K562 (cell line): ENCODE data around the gene SGMS1. TPM values are rescaled to one million over a fixed set of nuclear protein-coding genes. Genes with fewer than 3 reads are reported as not detected.
A peak's percentile ranks its signal among the peaks of the same experiment; 100 is the strongest.

Experiments used
- ATF3 ChIP-seq, 2 experiments: fragments of 450-650 bp in 1 of 2; sonication (generic) in 1 of 2; formaldehyde crosslinking in 1 of 2; IDR thresholded peaks in 1 of 2; conservative IDR thresholded peaks in 1 of 2; 2 replicates each; pipeline versions ENCODE4 v1.6.1 to v1.8.1; 2016 to 2023; ENCODE audit warnings: mild to moderate bottlenecking in 2 of 2, moderate library complexity in 2 of 2, inconsistent platforms in 1 of 2, missing genetic modification reagents in 1 of 2
- ATF6 ChIP-seq: sonication (generic); formaldehyde crosslinking; IDR thresholded peaks from 2 replicates; pipeline ENCODE4 v1.4.0; 2020; ENCODE audit warnings: mild to moderate bottlenecking, missing genetic modification reagents
- CREM ChIP-seq: IDR thresholded peaks from 2 replicates; pipeline ENCODE4 v1.6.1; 2014; ENCODE audit warnings: antibody characterized with exemption, low read depth
- DNMT1 ChIP-seq: fragments of 450-650 bp; IDR thresholded peaks from 2 replicates; pipeline ENCODE4 v1.6.1; 2016; ENCODE audit warnings: antibody characterized with exemption, mild to moderate bottlenecking
- GABPA ChIP-seq: fragments of 200-800 bp; sonication (Bioruptor generic); conservative IDR thresholded peaks from 2 replicates; pipeline ENCODE4 v1.6.1; 2016; ENCODE audit warnings: low read depth, missing genetic modification characterization, missing compliant biosample characterization
- ID3 ChIP-seq, 2 experiments: fragments of 250-450 bp in 1 of 2; fragments of 450-650 bp in 1 of 2; sonication (Bioruptor Pico) in 1 of 2; IDR thresholded peaks; 2 replicates each; pipeline versions ENCODE4 v1.6.1 to v1.8.0; 2016 to 2021; ENCODE audit warnings: mild to moderate bottlenecking in 2 of 2, moderate library complexity in 2 of 2, missing compliant biosample characterization in 1 of 2, missing genetic modification characterization in 1 of 2
- KDM4B ChIP-seq, 2 experiments: fragments of 450-650 bp in 1 of 2; sonication (generic) in 1 of 2; IDR thresholded peaks; 2 replicates each; pipeline ENCODE4 v1.6.1; 2016 to 2017; ENCODE audit warnings: borderline replicate concordance in 2 of 2, antibody characterized with exemption in 1 of 2, low read depth in 1 of 2, mild to moderate bottlenecking in 1 of 2
- NELFE ChIP-seq: IDR thresholded peaks from 2 replicates; pipeline ENCODE4 v1.6.1; 2011; ENCODE audit warnings: mild to moderate bottlenecking; ENCODE audit not compliant: insufficient read depth, insufficient read length
- RBM14 ChIP-seq: fragments of 200-400 bp; formaldehyde crosslinking; IDR thresholded peaks from 2 replicates; pipeline ENCODE4 v1.6.1; 2018; ENCODE audit warnings: low read depth, mild to moderate bottlenecking, low read length, moderate library complexity, borderline replicate concordance; ENCODE audit not compliant: insufficient read depth
- SIRT6 ChIP-seq: IDR thresholded peaks from one replicate; pipeline ENCODE4 v1.6.1; 2012; ENCODE audit warnings: low read depth, mild to moderate bottlenecking, control low read depth, inconsistent platforms, low read length, moderate library complexity
- SP2 ChIP-seq: IDR thresholded peaks from 2 replicates; pipeline ENCODE4 v1.6.1; 2011; ENCODE audit warnings: mild to moderate bottlenecking, low read depth, low read length, moderate library complexity; ENCODE audit not compliant: poor library complexity, severe bottlenecking; ENCODE audit errors: extremely low read depth
- TEAD4 ChIP-seq, 2 experiments: sonication (generic) in 1 of 2; formaldehyde crosslinking in 1 of 2; IDR thresholded peaks; 2 replicates each; pipeline versions ENCODE4 v1.6.1 to v1.8.0; 2012 to 2022; ENCODE audit warnings: borderline replicate concordance in 1 of 2, inconsistent platforms in 1 of 2, low read length in 1 of 2, mild to moderate bottlenecking in 1 of 2, missing genetic modification reagents in 1 of 2
- THRB ChIP-seq: fragments of 450-650 bp; formaldehyde crosslinking; conservative IDR thresholded peaks from 2 replicates; pipeline ENCODE4 v1.4.0; 2022; ENCODE audit warnings: mild to moderate bottlenecking, missing genetic modification characterization
- ZBTB2 ChIP-seq: fragments of 450-650 bp; IDR thresholded peaks from 2 replicates; pipeline ENCODE4 v1.6.1; 2016; ENCODE audit warnings: antibody characterized with exemption
- ZNF140 ChIP-seq: fragments of 250-450 bp; sonication (Bioruptor Pico); IDR thresholded peaks from 2 replicates; pipeline ENCODE4 v1.8.0; 2021; ENCODE audit warnings: moderate library complexity, mild to moderate bottlenecking, inconsistent platforms
- ZNF239 ChIP-seq: fragments of 250-450 bp; sonication (Bioruptor Pico); IDR thresholded peaks from 2 replicates; pipeline ENCODE4 v1.4.0; 2020; ENCODE audit warnings: mild to moderate bottlenecking
- ZNF445 ChIP-seq: fragments of 250-450 bp; sonication (Bioruptor Pico); IDR thresholded peaks from 2 replicates; pipeline ENCODE4 v1.4.0; 2020; ENCODE audit warnings: low read depth, mild to moderate bottlenecking, moderate library complexity
- polyA plus RNA-seq, 8 experiments: library from polyadenylated mRNA; depleted of rRNA in 4 of 8; stranded (reverse) in 5 of 8; unstranded in 3 of 8; fragments of >200 nt; fragmentation: Nextera tagmentation in 2 of 8; fragmentation: Illumina TruSeq in 1 of 8; extraction: Ambion mirVana in 2 of 8; extraction: Trizol in 1 of 8; gene quantifications; 2 replicates each; pipeline versions ENCODE4 v1.2.1 to v1.2.3, GENCODE V29; 2011 to 2014; ENCODE audit warnings: inconsistent platforms in 1 of 8, missing spikeins in 1 of 8
- total RNA-seq, 7 experiments: library from RNA; depleted of rRNA in 6 of 7; stranded (reverse); fragments of >200 nt in 6 of 7; fragmentation: Illumina TruSeq in 2 of 7; extraction: Trizol in 2 of 7; gene quantifications; 2 replicates each; pipeline versions ENCODE4 v1.2.1 to v1.2.3, GENCODE V29; 2011 to 2021; ENCODE audit warnings: low replicate concordance in 1 of 7

Gene SGMS1
- total and polyA plus RNA-seq, 9 of the 15 experiments (the other 6 are each of a cell fraction or from before 2014, with no cell fraction given) = 22.6 to 232 (median 82.2) TPM

- TF ChIP-seq TEAD4 (IDR thresholded peaks at IDR 0.05; ENCODE audit: low read length) (peak; percentile 62), TEAD4 (CRISPR knock-in tag; IDR thresholded peaks at IDR 0.05; ENCODE audit: borderline replicate concordance) (no peak), SP2 (no peak), CREM (no peak), ID3 (CRISPR knock-in tag; IDR thresholded peaks at IDR 0.05) (no peak), ID3 (tag; IDR thresholded peaks at IDR 0.05) (no peak; the same call in 1 of the 2 replicates), ZBTB2 (no peak), SIRT6 (no peak), ZNF140 (CRISPR knock-in tag) (no peak), ZNF445 (CRISPR knock-in tag) (no peak), ATF3 (IDR thresholded peaks at IDR 0.05) (no peak), ATF3 (CRISPR knock-in tag; conservative IDR thresholded peaks at IDR 0.05) (no peak), DNMT1 (no peak), THRB (CRISPR knock-in tag) (no peak), NELFE (no peak), ZNF239 (no peak), RBM14 (no peak), KDM4B (IDR thresholded peaks at IDR 0.05; ENCODE audit: borderline replicate concordance in 2 of 2, low read depth in 1 of 2) (no peak), GABPA (tag) (0 out of 2 replicates have a peak, but pooled peaks have one; percentile 10), ATF6 (CRISPR knock-in tag) (no peak)
Measured at GRCh38 chr10:50579491-50580261, 44.1 kb downstream of the SGMS1 start (continued).
